HEK293T (cell line): Measurements from ENCODE around the gene VWA5A.

Experiments
- ELF4 ChIP-seq: fragments of 450-650 bp; IDR thresholded peaks from 2 replicates; pipeline ENCODE4 v1.6.1; 2017; ENCODE audit warnings: antibody characterized with exemption
- FOXA1 ChIP-seq: fragments of 450-650 bp; IDR thresholded peaks from 2 replicates; pipeline ENCODE4 v1.6.1; 2016; ENCODE audit warnings: mild to moderate bottlenecking
- FOXK2 ChIP-seq: fragments of 450-650 bp; IDR thresholded peaks from 2 replicates; pipeline ENCODE4 v1.6.1; 2016; ENCODE audit warnings: mild to moderate bottlenecking
- FOXM1 ChIP-seq: fragments of 450-650 bp; IDR thresholded peaks from 2 replicates; pipeline ENCODE4 v1.6.1; 2017; ENCODE audit warnings: mild to moderate bottlenecking, borderline replicate concordance
- L3MBTL2 ChIP-seq: fragments of 450-650 bp; conservative IDR thresholded peaks from 2 replicates; pipeline ENCODE4 v1.6.1; 2016; ENCODE audit warnings: mild to moderate bottlenecking
- SP1 ChIP-seq: fragments of 450-650 bp; IDR thresholded peaks from 2 replicates; pipeline ENCODE4 v1.6.1; 2017
- SUZ12 ChIP-seq: fragments of 450-650 bp; IDR thresholded peaks from 2 replicates; pipeline ENCODE4 v1.6.1; 2016; ENCODE audit warnings: mild to moderate bottlenecking
- ZNF384 ChIP-seq: fragments of 450-650 bp; IDR thresholded peaks from 2 replicates; pipeline ENCODE4 v1.6.1; 2016
- TF ChIP-seq, protein P1 (sequence below): fragments of 450-650 bp; IDR thresholded peaks from 2 replicates; pipeline ENCODE4 v1.6.1; 2016

- no peak for TF ChIP-seq L3MBTL2
- TF ChIP-seq ELF4, result no peak
- TF ChIP-seq FOXM1, result no peak
- TF ChIP-seq, protein P1, sequence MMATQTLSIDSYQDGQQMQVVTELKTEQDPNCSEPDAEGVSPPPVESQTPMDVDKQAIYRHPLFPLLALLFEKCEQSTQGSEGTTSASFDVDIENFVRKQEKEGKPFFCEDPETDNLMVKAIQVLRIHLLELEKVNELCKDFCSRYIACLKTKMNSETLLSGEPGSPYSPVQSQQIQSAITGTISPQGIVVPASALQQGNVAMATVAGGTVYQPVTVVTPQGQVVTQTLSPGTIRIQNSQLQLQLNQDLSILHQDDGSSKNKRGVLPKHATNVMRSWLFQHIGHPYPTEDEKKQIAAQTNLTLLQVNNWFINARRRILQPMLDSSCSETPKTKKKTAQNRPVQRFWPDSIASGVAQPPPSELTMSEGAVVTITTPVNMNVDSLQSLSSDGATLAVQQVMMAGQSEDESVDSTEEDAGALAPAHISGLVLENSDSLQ, result no peak
- TF ChIP-seq FOXK2, result no peak
- no peak for TF ChIP-seq SP1
- TF ChIP-seq ZNF384, result no peak
- TF ChIP-seq SUZ12, result no peak
- no peak for TF ChIP-seq FOXA1
These were observed 21.9 kb upstream of the VWA5A start for GRCh38 chr11:124093330-124093729.
